H1 (cell line): ENCODE results near the gene PPP1R9A.

Experiments
- FOSL1 ChIP-seq: IDR thresholded peaks from 2 replicates; pipeline ENCODE4 v1.6.1; 2011; ENCODE audit warnings: mild to moderate bottlenecking, low read depth, low read length, moderate library complexity; ENCODE audit not compliant: insufficient read depth
- POLR2A ChIP-seq, 2 experiments: IDR thresholded peaks; 1 replicate in 1 of 2; 2 replicates in 1 of 2; pipeline ENCODE4 v1.6.1; 2011; ENCODE audit warnings: low read depth in 2 of 2, low read length in 2 of 2, mild to moderate bottlenecking in 2 of 2; ENCODE audit errors: control extremely low read depth in 1 of 2
- POLR2AphosphoS5 ChIP-seq: IDR thresholded peaks from 2 replicates; pipeline ENCODE4 v1.6.1; 2011; ENCODE audit warnings: low read depth, low read length
- SIRT6 ChIP-seq: IDR thresholded peaks from one replicate; pipeline ENCODE4 v1.7.1; 2012; ENCODE audit warnings: low read length, inconsistent platforms
- TAF1 ChIP-seq: IDR thresholded peaks from 2 replicates; pipeline ENCODE4 v1.6.1; 2011; ENCODE audit warnings: mild to moderate bottlenecking, low read depth, low read length
- TF ChIP-seq, protein P1 (sequence below): IDR thresholded peaks from 2 replicates; pipeline ENCODE4 v1.6.1; 2012; ENCODE audit warnings: low read length, inconsistent platforms
- TF ChIP-seq, protein P2 (sequence below), 3 experiments: IDR thresholded peaks; 1 replicate in 2 of 3; 2 replicates in 1 of 3; pipeline versions ENCODE4 v1.5.1 to v1.6.1; 2011; ENCODE audit warnings: low read length in 3 of 3, mild to moderate bottlenecking in 3 of 3, inconsistent platforms in 2 of 3, low read depth in 1 of 3, moderate library complexity in 1 of 3; ENCODE audit not compliant: insufficient read depth in 1 of 3; ENCODE audit errors: control extremely low read depth in 1 of 3

DNA sequence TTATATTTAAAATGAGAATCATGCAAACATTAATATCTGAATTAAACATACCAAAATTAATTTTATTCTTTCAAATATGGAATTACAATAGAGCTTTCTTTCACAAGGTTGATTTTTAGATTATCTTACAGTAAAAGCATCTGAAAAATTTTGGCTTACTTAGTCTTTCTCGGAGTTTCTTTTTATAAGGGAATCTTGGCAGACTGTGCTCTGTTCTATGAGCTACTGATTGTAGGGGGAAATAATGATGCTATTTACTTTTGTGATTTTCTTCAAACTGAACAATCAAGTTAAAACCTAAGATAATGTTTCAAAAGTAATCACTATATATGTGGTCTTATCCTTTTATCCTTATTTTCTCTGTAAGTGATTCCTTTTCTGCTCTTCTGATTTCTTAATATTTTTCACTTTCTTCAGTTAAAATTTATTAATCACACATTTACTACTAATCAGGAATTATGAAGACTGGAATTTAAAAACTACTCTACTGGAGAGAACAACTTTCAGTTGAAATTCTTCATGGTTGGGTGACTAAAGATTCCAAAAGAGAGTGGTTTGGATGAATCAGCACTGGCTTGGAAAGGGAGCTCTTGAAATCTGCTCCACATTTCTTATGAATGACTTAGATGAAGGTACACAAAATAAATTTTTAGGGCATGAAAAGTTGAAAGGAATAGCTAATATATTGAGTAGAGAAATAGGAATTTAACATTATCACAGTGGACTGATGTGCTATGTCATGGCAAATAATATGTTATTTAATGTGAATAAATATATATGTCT is 103.9 kb downstream of the PPP1R9A start:
- TF ChIP-seq, protein P1, sequence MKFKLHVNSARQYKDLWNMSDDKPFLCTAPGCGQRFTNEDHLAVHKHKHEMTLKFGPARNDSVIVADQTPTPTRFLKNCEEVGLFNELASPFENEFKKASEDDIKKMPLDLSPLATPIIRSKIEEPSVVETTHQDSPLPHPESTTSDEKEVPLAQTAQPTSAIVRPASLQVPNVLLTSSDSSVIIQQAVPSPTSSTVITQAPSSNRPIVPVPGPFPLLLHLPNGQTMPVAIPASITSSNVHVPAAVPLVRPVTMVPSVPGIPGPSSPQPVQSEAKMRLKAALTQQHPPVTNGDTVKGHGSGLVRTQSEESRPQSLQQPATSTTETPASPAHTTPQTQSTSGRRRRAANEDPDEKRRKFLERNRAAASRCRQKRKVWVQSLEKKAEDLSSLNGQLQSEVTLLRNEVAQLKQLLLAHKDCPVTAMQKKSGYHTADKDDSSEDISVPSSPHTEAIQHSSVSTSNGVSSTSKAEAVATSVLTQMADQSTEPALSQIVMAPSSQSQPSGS, result no peak
- TF ChIP-seq, protein P2, sequence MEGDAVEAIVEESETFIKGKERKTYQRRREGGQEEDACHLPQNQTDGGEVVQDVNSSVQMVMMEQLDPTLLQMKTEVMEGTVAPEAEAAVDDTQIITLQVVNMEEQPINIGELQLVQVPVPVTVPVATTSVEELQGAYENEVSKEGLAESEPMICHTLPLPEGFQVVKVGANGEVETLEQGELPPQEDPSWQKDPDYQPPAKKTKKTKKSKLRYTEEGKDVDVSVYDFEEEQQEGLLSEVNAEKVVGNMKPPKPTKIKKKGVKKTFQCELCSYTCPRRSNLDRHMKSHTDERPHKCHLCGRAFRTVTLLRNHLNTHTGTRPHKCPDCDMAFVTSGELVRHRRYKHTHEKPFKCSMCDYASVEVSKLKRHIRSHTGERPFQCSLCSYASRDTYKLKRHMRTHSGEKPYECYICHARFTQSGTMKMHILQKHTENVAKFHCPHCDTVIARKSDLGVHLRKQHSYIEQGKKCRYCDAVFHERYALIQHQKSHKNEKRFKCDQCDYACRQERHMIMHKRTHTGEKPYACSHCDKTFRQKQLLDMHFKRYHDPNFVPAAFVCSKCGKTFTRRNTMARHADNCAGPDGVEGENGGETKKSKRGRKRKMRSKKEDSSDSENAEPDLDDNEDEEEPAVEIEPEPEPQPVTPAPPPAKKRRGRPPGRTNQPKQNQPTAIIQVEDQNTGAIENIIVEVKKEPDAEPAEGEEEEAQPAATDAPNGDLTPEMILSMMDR (IDR thresholded peaks at IDR 0.05; ENCODE audit: control extremely low read depth in 1 of 3, insufficient read depth in 1 of 3, low read depth in 1 of 3, low read length in 3 of 3), result no peak
- TF ChIP-seq POLR2AphosphoS5 (no peak), SIRT6 (no peak), TAF1 (no peak), POLR2A (IDR thresholded peaks at IDR 0.05; ENCODE audit: control extremely low read depth in 1 of 2, low read depth in 2 of 2, low read length in 2 of 2) (no peak), FOSL1 (no peak)
